Ectodermal cell (in vitro differentiated cells): ENCODE measurements around the gene FAM234B.

ENCODE experiments used
- H3K27ac ChIP-seq: 2 replicates; pipeline ENCODE4 v1.7.0; 2013; ENCODE audit warnings: mild to moderate bottlenecking, low read depth, low read length; ENCODE audit not compliant: insufficient read depth, poor library complexity, severe bottlenecking
- H3K27me3 ChIP-seq: 2 replicates; pipeline ENCODE4 v1.7.0; 2013; ENCODE audit warnings: mild to moderate bottlenecking, low read length; ENCODE audit not compliant: insufficient read depth, control insufficient read depth, poor library complexity, severe bottlenecking
- H3K36me3 ChIP-seq: one replicate; pipeline ENCODE4 v1.7.0; 2013; ENCODE audit warnings: low read length; ENCODE audit not compliant: control insufficient read depth, insufficient read depth
- H3K4me1 ChIP-seq: one replicate; pipeline ENCODE4 v1.7.0; 2013; ENCODE audit warnings: low read length; ENCODE audit not compliant: control insufficient read depth, insufficient read depth
- H3K4me3 ChIP-seq: 2 replicates; pipeline ENCODE4 v1.7.0; 2013; ENCODE audit warnings: low read depth, low read length, control low read depth; ENCODE audit not compliant: insufficient read depth
- H3K9me3 ChIP-seq: 2 replicates; pipeline ENCODE4 v1.7.0; 2013; ENCODE audit warnings: mild to moderate bottlenecking, low read length, moderate library complexity; ENCODE audit not compliant: control insufficient read depth
- WGBS, 2 experiments: methylation state at CpG; one replicate each; pipeline ENCODE4 v1.1.7; 2013; ENCODE audit warnings: missing lambda C conversion rate in 2 of 2; 5-methylcytosine and 5-hydroxymethylcytosine counted together

Gene FAM234B

DNA sequence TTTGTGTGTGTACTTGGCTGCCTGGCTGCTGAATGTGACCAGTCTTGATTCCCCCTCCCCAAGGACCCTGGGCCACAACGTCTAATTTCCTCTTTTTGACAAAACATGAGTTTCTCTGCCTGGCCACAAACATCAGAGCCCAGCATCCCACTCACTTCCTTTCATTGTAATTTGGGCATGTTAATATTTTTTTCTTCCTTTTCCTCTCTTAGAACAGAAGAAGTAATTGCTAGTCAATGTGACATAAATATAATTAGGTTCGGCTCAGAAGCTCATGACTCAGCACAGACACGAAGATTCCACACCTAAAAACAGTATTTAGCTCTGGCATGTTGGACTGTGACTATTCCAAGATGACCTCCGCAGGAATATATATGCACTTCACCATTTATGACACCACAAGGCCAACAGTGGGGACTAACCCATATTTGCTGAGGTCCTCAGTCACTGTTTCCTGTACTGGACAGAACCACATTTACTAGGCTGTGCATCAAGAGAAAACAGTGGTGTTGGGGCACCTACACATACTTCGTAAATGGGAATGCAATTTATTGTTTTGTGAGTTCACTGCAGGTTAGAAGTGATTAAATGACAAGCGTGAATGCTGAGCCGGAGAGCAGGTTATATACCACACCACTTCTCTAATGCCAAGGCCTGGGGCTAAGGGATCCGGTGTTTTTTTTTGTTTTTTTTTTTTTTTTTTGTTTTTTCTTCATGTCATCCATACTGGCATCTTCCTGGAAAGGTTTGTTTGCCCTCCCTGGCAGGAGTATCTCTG lies 55.1 kb downstream of the FAM234B start:
- Histone ChIP-seq H3K36me3 (no peaks in the 10 kb centered on the region), H3K4me1 (peaks cover 43% of the 10 kb centered on the region), H3K27me3 (no peaks in the 10 kb centered on the region), H3K4me3 (no peak overlapping the region), H3K27ac (no peak overlapping the region), H3K9me3 (no peaks in the 10 kb centered on the region)
- 87 to 94% methylated on average over 6 to 8 of the region's 8 CpGs for WGBS, 2 experiments

DNA sequence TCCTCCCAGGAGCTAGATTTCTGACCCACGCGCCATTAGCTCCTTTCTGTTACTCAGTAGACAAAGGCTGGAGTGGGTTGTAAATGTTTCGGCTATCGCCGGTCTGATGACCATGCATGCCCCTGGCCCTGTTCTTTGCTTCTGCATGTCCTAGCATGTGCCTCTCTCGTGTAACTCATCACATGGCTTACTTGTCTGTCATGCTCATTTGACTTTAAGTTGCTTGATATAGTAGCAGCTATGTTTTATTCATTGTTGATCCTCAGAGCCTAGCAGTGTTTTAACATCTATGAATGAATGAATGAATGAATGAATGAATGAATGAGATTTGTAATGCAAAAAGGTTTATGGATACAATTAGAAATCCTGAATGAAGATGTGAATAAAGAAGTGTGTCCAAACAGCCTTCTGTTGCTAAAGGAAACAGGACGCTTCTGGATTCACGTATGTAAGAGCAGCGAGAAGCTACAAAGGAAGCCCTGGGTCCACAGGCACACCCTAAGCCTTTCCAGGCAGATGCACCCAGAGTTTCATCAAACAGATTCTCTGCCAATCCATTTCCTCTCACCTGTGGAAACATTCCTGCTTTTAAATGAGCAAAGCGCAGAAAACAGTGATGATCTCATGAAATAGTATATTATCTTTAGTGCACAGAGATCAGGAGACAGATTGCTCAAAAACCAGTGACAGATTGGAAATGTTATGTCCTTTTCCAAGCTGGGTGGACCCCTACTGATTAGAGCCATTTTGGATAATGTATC lies 55.8 kb downstream of the FAM234B start:
- Histone ChIP-seq H3K27ac (peak overlapping the region; percentile 91), H3K4me1 (peaks cover 43% of the 10 kb centered on the region), H3K4me3 (no peak overlapping the region), H3K27me3 (no peaks in the 10 kb centered on the region), H3K36me3 (no peaks in the 10 kb centered on the region), H3K9me3 (no peaks in the 10 kb centered on the region)
- WGBS, 2 experiments = 91 to 95% methylated on average over 10 of the region's 10 CpGs

DNA sequence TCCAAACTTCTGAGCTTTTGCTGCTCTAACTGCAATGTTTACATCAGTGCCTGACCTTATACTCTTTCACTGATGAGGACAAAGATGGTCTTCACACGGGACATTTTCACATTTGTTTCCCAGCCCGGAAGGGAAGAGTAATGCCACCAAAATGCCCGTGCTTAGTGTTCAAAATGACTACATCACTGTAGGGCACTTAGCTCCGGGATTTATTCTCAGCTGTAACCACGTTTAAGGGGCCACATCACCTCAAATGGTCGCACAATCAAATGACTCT lies 56.4 kb downstream of the FAM234B start:
- 33 to 38% methylated on average over 6 of the region's 6 CpGs for WGBS, 2 experiments
- Histone ChIP-seq H3K27ac (peak overlapping the region; percentile 91), H3K4me1 (peaks cover 43% of the 10 kb centered on the region)

DNA sequence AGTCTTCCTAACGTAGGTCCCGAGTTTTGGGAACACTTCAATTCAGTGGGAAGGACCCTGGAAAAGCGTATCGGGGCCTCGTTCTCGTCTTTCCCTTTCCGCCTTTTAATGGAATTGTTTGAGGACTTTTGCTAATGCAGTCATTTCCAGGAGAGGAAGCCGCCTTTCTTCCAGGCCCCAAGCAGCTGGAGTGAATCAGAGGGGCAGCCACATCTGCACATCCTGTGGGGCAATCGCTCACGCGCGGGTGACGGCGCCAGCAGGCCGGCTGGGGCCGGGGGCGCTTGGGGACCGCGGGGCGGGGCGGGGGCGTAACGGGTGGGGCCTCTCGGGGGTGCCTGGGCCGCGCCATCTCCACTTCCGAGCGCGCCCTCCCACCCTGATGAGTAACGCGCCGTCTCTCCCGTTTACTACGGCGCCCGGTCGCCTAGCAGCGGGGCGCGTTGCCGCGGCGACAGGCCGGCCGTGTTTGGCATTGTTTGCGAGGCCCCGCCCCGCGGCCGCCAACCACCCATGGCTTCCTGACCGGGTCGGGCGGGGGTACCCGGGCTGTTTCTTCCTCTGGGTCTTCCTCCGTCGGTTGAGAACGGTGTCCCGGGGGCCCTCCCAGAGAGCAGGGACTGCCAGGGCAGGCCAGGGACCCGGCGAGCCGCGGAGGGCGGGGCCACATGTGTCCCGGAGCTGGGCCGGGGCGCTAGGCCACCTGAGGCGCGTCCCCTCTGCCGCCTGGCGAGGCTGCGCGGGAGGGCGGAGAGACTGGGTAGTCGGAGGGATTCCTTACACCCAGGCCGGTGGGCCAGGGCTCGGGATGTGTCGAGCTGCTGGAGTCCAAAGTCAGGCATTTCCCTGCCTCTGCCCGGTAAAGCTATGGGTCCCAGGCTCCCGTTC lies 56.9 kb downstream of the FAM234B start:
- WGBS, 2 experiments = 2% methylated on average over 79 of the region's 79 CpGs
- Histone ChIP-seq H3K27me3 (no peaks in the 10 kb centered on the region), H3K36me3 (no peaks in the 10 kb centered on the region), H3K27ac (peak overlapping the region; percentile 91), H3K9me3 (no peaks in the 10 kb centered on the region), H3K4me3 (peak overlapping the region; percentile 58), H3K4me1 (peaks cover 43% of the 10 kb centered on the region)

More for the DNA sequence above, 56.4 kb downstream of the FAM234B start:
- no peaks in the 10 kb centered on the region for H3K9me3 ChIP-seq
- H3K4me3 ChIP-seq = peak overlapping the region; percentile 58
- H3K36me3 ChIP-seq = no peaks in the 10 kb centered on the region
- no peaks in the 10 kb centered on the region for H3K27me3 ChIP-seq

DNA sequence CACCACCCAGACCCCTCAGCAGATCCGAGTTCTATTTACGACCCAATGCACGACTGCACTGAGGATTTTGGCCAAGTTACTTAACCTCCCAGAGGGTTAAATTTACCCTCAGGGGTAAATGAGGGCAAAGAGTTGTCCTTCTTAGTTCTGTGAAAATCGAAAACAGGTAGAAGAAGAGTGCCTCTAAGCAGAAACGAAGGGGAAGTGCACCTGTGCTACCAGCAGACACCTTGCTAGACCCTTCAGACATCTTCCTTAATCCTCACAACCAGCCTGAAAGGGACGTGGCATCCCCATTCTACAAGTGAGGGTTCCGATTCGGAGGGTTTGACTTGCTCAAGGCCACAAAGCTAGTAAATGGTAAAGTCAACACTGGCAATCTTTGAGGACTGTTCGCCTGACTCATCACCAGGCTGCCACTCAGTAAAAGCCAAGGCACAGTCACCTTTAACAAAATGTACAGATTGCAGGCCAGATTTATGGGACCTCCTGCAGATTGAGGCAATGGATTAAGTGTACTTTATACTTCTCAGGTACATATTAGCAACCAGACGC lies 57.7 kb downstream of the FAM234B start:
- H3K27ac ChIP-seq = peak overlapping the region; percentile 91
- no peaks in the 10 kb centered on the region for H3K27me3 ChIP-seq
- WGBS, 2 experiments = 61 to 68% methylated on average over 10 of the region's 10 CpGs
- H3K9me3 ChIP-seq = no peaks in the 10 kb centered on the region
- H3K36me3 ChIP-seq = no peaks in the 10 kb centered on the region
- peaks cover 43% of the 10 kb centered on the region for H3K4me1 ChIP-seq
- peak overlapping the region; percentile 58 for H3K4me3 ChIP-seq

DNA sequence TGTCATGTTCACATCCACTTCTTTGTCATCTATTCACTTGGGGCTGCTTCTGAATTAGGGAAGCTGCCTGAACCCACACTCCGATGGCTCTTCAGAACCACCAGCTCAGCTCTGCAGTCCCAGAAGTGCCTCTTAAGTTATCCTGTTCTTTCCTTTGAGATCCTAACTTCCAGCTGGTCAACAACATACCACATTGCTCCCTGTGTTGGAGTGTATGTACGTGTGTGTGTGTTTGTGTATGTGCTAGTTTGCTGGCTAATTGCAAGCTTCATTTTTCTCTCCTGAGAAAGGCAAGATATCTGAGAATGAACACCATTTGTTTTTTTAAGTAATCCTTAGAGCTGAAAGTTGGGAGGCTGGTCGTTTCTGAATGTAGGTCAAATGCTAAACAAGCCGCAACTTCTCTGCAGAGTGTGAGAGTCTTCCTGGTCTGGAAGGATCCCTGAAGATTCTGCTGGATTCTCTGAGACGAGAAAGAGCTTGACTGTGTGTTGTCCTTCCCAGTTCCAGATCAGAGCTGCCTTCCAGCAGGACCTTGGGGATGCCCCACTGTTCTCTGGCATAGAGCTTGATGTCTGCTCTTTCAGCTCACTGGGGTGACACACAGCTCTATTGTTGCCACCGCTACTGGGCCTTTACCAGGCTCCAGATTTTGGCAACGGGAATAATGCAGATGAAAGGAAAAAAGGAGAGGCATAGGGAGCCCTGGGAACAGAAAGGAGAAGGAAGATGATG lies 58.4 kb downstream of the FAM234B start:
- H3K4me3 ChIP-seq = no peak overlapping the region
- no peak overlapping the region for H3K27ac ChIP-seq
- no peaks in the 10 kb centered on the region for H3K27me3 ChIP-seq
- H3K9me3 ChIP-seq = no peaks in the 10 kb centered on the region
- no peaks in the 10 kb centered on the region for H3K36me3 ChIP-seq
- 68 to 72% methylated on average over 7 of the region's 7 CpGs for WGBS, 2 experiments
- H3K4me1 ChIP-seq = peaks cover 43% of the 10 kb centered on the region

DNA sequence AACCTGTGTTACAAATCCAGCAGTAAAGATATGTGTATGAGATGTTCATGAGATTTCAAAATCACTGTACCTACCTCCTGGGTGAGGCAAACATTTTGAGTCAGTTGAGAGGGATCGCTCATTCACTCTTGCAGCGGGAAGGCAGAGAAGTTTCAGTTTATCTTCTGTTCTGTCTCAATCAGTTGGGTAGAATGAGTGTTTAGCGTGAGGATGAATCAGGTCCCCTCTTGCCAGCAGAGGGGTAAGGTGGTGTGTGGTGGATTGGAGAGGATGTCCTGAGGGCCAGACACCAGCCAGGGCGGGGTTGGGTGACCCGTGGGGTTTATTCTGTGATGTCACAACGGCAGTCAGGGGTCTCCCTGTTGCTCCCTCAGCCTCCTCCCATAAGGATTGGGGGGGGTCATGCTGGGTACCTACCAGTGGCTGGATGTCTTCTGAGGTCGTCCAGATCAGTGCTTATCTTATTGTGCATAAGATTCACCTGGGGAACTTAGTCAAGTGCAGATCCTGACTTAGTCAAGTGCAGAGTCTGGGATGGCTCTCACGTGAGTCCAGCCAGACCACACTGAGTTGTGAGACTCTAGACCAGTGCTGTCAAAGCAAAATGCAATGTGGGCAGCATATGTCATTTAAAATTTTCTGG lies 59.3 kb downstream of the FAM234B start, which contains the start of gene GSG1:
Gene GSG1 (minus strand): TSS at position 277 of the 643 bp plus-strand sequence. CDS start 155 bp downstream, at position 122.
- Histone ChIP-seq H3K9me3 (no peaks in the 10 kb centered on the region), H3K4me3 (no peak within 1 kb of the TSS), H3K36me3 (no peaks in the 10 kb centered on the region), H3K27ac (no peak within 1 kb of the TSS), H3K27me3 (no peaks in the 10 kb centered on the region), H3K4me1 (peaks cover 35% of the 10 kb centered on the region)
- 94 to 96% methylated on average over 8 of the region's 8 CpGs for WGBS, 2 experiments

DNA sequence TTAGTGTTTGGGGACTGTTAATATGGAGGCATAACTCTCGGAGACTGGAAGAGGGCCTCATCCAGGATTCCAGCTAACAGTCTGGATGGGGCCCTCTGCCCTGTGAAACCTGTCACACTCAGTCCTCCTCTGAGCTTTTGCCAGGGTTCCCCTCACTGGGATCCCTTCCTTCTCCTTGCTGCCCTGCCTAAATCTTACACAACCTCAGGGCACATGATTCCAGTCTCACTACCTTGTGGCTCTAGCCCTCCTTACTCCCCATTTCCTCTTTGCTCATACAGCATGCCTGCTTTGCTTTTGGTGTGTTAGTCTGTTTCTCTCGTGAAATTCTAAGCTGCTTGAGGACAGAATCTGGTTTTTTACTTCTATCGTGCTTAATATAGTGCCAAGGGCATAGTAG lies 60.2 kb downstream of the FAM234B start:
- H3K27me3 ChIP-seq = no peaks in the 10 kb centered on the region
- 92 to 99% methylated on average over 3 of the region's 3 CpGs for WGBS, 2 experiments
- H3K27ac ChIP-seq = no peak overlapping the region
- peaks cover 29% of the 10 kb centered on the region for H3K4me1 ChIP-seq
- H3K9me3 ChIP-seq = no peaks in the 10 kb centered on the region
- no peaks in the 10 kb centered on the region for H3K36me3 ChIP-seq
- H3K4me3 ChIP-seq = no peak overlapping the region

DNA sequence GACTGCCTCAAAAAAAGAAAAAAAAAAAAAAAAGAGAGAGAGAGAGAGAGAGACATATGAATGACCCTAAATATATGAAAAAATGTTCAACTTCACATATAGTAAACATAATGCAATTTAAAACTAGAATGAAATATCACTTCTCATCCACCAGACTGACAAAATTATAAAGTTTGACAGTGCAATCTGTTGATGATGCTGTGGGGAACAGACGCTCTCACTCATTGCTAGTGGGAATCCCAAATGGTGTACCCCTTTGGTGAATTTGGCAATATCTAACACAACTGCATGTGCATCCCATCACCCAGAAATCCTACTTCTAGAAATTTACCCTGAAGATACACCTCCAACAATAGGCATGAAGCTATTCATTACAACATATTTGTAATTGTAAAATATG lies 61.6 kb downstream of the FAM234B start:
- Histone ChIP-seq H3K36me3 (no peaks in the 10 kb centered on the region), H3K4me1 (peaks cover 18% of the 10 kb centered on the region)
- WGBS, 2 experiments = 86 to 100% methylated on average over 1 of the region's 1 CpG

More for the DNA sequence above, 61.6 kb downstream of the FAM234B start:
- Histone ChIP-seq H3K9me3 (no peaks in the 10 kb centered on the region), H3K27ac (no peak overlapping the region), H3K27me3 (no peaks in the 10 kb centered on the region), H3K4me3 (no peak overlapping the region)
